Measurements from ENCODE around the gene MRPS34.

MRPS34 gene

GRCh38 chr16:1724491-1724890, 48.4 kb downstream of the MRPS34 start:
- Histone ChIP-seq H3K27ac (ENCODE audit: low read depth, low read length, severe bottlenecking) (no peak overlapping the region), H3K4me1 (ENCODE audit: control insufficient read depth, insufficient read depth, low read length, poor library complexity, severe bottlenecking) (peaks cover 3% of the 10 kb centered on the region), H3K36me3 (ENCODE audit: control insufficient read depth, insufficient read depth, low read length) (peaks cover 31% of the 10 kb centered on the region), H3K9me3 (ENCODE audit: control insufficient read depth, low read length) (no peaks in the 10 kb centered on the region), H3K4me3 (ENCODE audit: extremely low read depth, insufficient read depth, low read length, poor library complexity, severe bottlenecking) (no peak overlapping the region)
- WGBS, 2 experiments (ENCODE audit: insufficient coverage in 2 of 2): 97 to 98% methylated on average over 11 to 12 of the region's 12 CpGs

GRCh38 chr16:1723450-1724147, 49.3 kb downstream of the MRPS34 start:
- 74 to 91% methylated on average over 3 to 4 of the region's 6 CpGs for WGBS, 2 experiments (ENCODE audit: insufficient coverage in 2 of 2)
- no peaks in the 10 kb centered on the region for H3K9me3 ChIP-seq (ENCODE audit: control insufficient read depth, low read length)
- peaks cover 24% of the 10 kb centered on the region for H3K36me3 ChIP-seq (ENCODE audit: control insufficient read depth, insufficient read depth, low read length)
- no peak overlapping the region for H3K4me3 ChIP-seq (ENCODE audit: extremely low read depth, insufficient read depth, low read length, poor library complexity, severe bottlenecking)
- peaks cover 3% of the 10 kb centered on the region for H3K4me1 ChIP-seq (ENCODE audit: control insufficient read depth, insufficient read depth, low read length, poor library complexity, severe bottlenecking)
- no peak overlapping the region for H3K27ac ChIP-seq (ENCODE audit: low read depth, low read length, severe bottlenecking)

Data from mesodermal cell (in vitro differentiated cells).